Measurements from ENCODE around the gene FCSK. TPM values are rescaled to one million over a fixed set of nuclear protein-coding genes. Genes with fewer than 3 reads are reported as not detected.

FCSK gene
- total and polyA plus RNA-seq, 2 of the 13 experiments (the other 11 are each of a cell fraction or from before 2014, with no cell fraction given): 9.1 to 19.2 TPM

DNA sequence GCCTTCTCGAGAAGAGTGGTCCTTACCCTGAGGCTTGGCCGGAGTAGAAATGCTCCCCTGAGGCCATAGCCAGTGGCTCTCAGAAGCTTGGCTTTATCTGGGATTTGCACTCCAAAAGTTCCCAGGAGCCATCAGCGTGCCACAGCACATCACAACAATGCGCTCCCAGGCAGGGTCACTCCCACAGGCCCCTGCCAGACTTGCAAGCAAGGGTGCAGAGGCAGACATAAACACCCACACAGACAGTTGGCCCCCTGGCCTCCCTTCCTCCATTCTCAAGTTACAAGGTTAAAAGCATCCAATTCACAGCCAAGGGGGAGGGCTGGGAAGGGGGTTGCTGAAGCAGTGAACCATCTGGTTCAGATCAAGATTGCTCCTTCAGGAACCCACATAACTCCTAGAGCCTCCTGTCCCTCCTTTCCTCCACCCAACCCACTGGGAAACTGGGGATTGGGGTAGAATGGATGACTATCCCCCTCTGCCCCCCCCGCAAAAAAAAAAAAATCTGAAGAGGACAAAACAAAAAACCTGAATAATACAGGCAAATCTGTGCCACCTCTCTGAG lies 17.3 kb upstream of the FCSK start (continued):
- no peak for TF ChIP-seq PREB (CRISPR knock-in tag; IDR thresholded peaks at IDR 0.05)
- no peak for TF ChIP-seq POGZ (CRISPR knock-in tag; IDR thresholded peaks at IDR 0.05)
- no peak for TF ChIP-seq SNAPC4 (CRISPR knock-in tag; IDR thresholded peaks at IDR 0.05)
- no peak for TF ChIP-seq TAF15 (IDR thresholded peaks at IDR 0.05; ENCODE audit: low read depth, low read length, poor library complexity, severe bottlenecking)
- TF ChIP-seq TEAD2 (CRISPR knock-in tag; IDR thresholded peaks at IDR 0.05): no peak
- no peak for TF ChIP-seq SAFB2 (CRISPR knock-in tag; IDR thresholded peaks at IDR 0.05; ENCODE audit: borderline replicate concordance, low read depth)
- TF ChIP-seq SMARCE1 (IDR thresholded peaks at IDR 0.05; ENCODE audit: borderline replicate concordance): no peak
- TF ChIP-seq KDM1A (CRISPR knock-in tag; IDR thresholded peaks at IDR 0.05): no peak
- TF ChIP-seq AFF4 (CRISPR knock-in tag; IDR thresholded peaks at IDR 0.05): no peak
- TF ChIP-seq, protein P1, sequence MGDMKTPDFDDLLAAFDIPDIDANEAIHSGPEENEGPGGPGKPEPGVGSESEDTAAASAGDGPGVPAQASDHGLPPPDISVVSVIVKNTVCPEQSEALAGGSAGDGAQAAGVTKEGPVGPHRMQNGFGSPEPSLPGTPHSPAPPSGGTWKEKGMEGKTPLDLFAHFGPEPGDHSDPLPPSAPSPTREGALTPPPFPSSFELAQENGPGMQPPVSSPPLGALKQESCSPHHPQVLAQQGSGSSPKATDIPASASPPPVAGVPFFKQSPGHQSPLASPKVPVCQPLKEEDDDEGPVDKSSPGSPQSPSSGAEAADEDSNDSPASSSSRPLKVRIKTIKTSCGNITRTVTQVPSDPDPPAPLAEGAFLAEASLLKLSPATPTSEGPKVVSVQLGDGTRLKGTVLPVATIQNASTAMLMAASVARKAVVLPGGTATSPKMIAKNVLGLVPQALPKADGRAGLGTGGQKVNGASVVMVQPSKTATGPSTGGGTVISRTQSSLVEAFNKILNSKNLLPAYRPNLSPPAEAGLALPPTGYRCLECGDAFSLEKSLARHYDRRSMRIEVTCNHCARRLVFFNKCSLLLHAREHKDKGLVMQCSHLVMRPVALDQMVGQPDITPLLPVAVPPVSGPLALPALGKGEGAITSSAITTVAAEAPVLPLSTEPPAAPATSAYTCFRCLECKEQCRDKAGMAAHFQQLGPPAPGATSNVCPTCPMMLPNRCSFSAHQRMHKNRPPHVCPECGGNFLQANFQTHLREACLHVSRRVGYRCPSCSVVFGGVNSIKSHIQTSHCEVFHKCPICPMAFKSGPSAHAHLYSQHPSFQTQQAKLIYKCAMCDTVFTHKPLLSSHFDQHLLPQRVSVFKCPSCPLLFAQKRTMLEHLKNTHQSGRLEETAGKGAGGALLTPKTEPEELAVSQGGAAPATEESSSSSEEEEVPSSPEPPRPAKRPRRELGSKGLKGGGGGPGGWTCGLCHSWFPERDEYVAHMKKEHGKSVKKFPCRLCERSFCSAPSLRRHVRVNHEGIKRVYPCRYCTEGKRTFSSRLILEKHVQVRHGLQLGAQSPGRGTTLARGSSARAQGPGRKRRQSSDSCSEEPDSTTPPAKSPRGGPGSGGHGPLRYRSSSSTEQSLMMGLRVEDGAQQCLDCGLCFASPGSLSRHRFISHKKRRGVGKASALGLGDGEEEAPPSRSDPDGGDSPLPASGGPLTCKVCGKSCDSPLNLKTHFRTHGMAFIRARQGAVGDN (CRISPR knock-in tag; IDR thresholded peaks at IDR 0.05): peak; percentile 47
- TF ChIP-seq ZKSCAN8 (CRISPR knock-in tag; IDR thresholded peaks at IDR 0.05; ENCODE audit: borderline replicate concordance): 0 out of 2 replicates have a peak, but pooled peaks have one; percentile 23
- TF ChIP-seq TBX2 (CRISPR knock-in tag; IDR thresholded peaks at IDR 0.05; ENCODE audit: borderline replicate concordance): peak; percentile 65

All from HepG2 (cell line).